HCT116 (cell line): ENCODE data around the gene LCN6. TPM values are rescaled to one million over a fixed set of nuclear protein-coding genes. Genes with fewer than 3 reads are reported as not detected.

Source experiments
- ATAC-seq: fragments of 200-7000 bp; cut with Tn5 transposase; 2 replicates; pipeline ENCODE4 v1.9.1; 2020; ENCODE audit warnings: mild to moderate bottlenecking, moderate library complexity
- BruUV-seq: library from RNA; stranded (reverse); fragments of 400-500 nt; replicated peaks from 2 replicates; lab custom pipeline; 2021; lab: Mats Ljungman, UMichigan
- CTCF ChIA-PET: fragments of 300-600 bp; sonication (Branson Sonifier 250); formaldehyde crosslinking; loops from one replicate; lab custom pipeline; 2021; ENCODE audit warnings: antibody characterized with exemption; lab: Charles Lee
- POLR2A ChIA-PET: fragments of 300-600, 350-600 bp; sonication (Branson Sonifier 250); formaldehyde crosslinking; loops from one replicate; lab custom pipeline; 2021; ENCODE audit warnings: antibody characterized with exemption; lab: Charles Lee
- RAD21 ChIA-PET, 2 experiments: fragments of 300-600 bp; sonication (Branson Sonifier 250); formaldehyde crosslinking; loops; one replicate each; lab custom pipeline; 2023; ENCODE audit warnings: low total read pairs in 2 of 2; ENCODE audit not compliant: uncharacterized antibody in 2 of 2, unreplicated experiment in 2 of 2, low non-redundant PET in 1 of 2; lab: Charles Lee
- DNase-seq: peaks from one replicate; pipeline ENCODE4 v3.0.0-alpha.2; 2010; ENCODE audit warnings: low read depth, low spot score
- H2AFZ ChIP-seq: fragments of 200-600 bp; shearing (Covaris generic), sonication (generic); 2 replicates; pipeline ENCODE4 v1.6.1; 2017; ENCODE audit warnings: low read depth, mixed run types, mixed read lengths, antibody characterized with exemption, low read length; ENCODE audit not compliant: poor library complexity, severe bottlenecking
- H3K27ac ChIP-seq: 2 replicates; pipeline ENCODE4 v1.5.1; 2012; ENCODE audit warnings: low read depth, low read length
- H3K27me3 ChIP-seq: fragments of 200-600 bp; sonication (generic); 2 replicates; pipeline ENCODE4 v1.6.1; 2016; ENCODE audit warnings: mixed run types, low read length, mixed read lengths; ENCODE audit not compliant: insufficient read depth
- H3K36me3 ChIP-seq, 2 experiments: fragments of 200-500 bp in 1 of 2; fragments of 200-600 bp in 1 of 2; sonication (Bioruptor generic) in 1 of 2; sonication (generic) in 1 of 2; 2 replicates each; pipeline versions ENCODE4 v1.5.1 to v1.6.1; 2014 to 2016; ENCODE audit warnings: low read length in 2 of 2, inconsistent platforms in 1 of 2, mixed read lengths in 1 of 2, mixed run types in 1 of 2; ENCODE audit not compliant: insufficient read depth in 2 of 2, control insufficient read depth in 1 of 2
- H3K4me1 ChIP-seq, 2 experiments: fragments of 200-600 bp in 1 of 2; sonication (generic) in 1 of 2; 2 replicates each; pipeline versions ENCODE4 v1.5.1 to v1.6.1; 2012 to 2017; ENCODE audit warnings: low read length in 2 of 2, inconsistent platforms in 1 of 2, mild to moderate bottlenecking in 1 of 2, mixed read lengths in 1 of 2, mixed run types in 1 of 2, moderate library complexity in 1 of 2; ENCODE audit not compliant: insufficient read depth in 2 of 2, control insufficient read depth in 1 of 2
- H3K4me2 ChIP-seq: fragments of 200-600 bp; sonication (generic); 2 replicates; pipeline ENCODE4 v1.6.1; 2017; ENCODE audit warnings: mixed run types, low read length, mixed read lengths
- H3K4me3 ChIP-seq, 2 experiments: fragments of 200-600 bp in 1 of 2; sonication (generic) in 1 of 2; replicated peaks in 1 of 2; 2 replicates each; pipeline ENCODE4 v1.5.1; 2011 to 2016; ENCODE audit warnings: low read length in 2 of 2, control low read depth in 1 of 2, low read depth in 1 of 2, mild to moderate bottlenecking in 1 of 2, mixed read lengths in 1 of 2, mixed run types in 1 of 2
- H3K79me2 ChIP-seq: fragments of 200-600 bp; sonication (generic); 2 replicates; pipeline ENCODE4 v1.6.1; 2017; ENCODE audit warnings: mild to moderate bottlenecking, mixed run types, low read length, moderate library complexity, mixed read lengths; ENCODE audit not compliant: insufficient read depth
- H3K9ac ChIP-seq: fragments of 200-600 bp; sonication (generic); 2 replicates; pipeline ENCODE4 v1.6.1; 2016; ENCODE audit warnings: low read length, mixed read lengths
- H3K9me2 ChIP-seq: fragments of 200-600 bp; sonication (generic), shearing (Covaris generic); 2 replicates; pipeline ENCODE4 v1.6.1; 2017; ENCODE audit warnings: mixed run types, mild to moderate bottlenecking, moderate library complexity; ENCODE audit not compliant: insufficient read depth
- H3K9me3 ChIP-seq, 2 experiments: fragments of 200-500 bp in 1 of 2; fragments of 200-600 bp in 1 of 2; sonication (Bioruptor generic) in 1 of 2; sonication (generic) in 1 of 2; 2 replicates each; pipeline ENCODE4 v1.6.1; 2014 to 2017; ENCODE audit warnings: low read length in 2 of 2, mixed read lengths in 2 of 2, inconsistent platforms in 1 of 2, low read depth in 1 of 2, mild to moderate bottlenecking in 1 of 2, mixed run types in 1 of 2, moderate library complexity in 1 of 2; ENCODE audit not compliant: control insufficient read depth in 1 of 2, insufficient read depth in 1 of 2
- H4K20me1 ChIP-seq: fragments of 200-600 bp; sonication (generic), shearing (Covaris generic); 2 replicates; pipeline ENCODE4 v1.6.1; 2017; ENCODE audit warnings: mixed run types, mild to moderate bottlenecking, moderate library complexity; ENCODE audit not compliant: insufficient read depth
- CTCF ChIP-seq, 3 experiments: fragments of 200-600 bp in 1 of 3; sonication (generic) in 1 of 3; IDR thresholded peaks in 2 of 3; conservative IDR thresholded peaks in 1 of 3; 2 replicates each; pipeline ENCODE4 v1.5.1; 2012 to 2017; ENCODE audit warnings: low read depth in 2 of 3, low read length in 2 of 3, antibody characterized with exemption in 1 of 3, borderline replicate concordance in 1 of 3, control low read depth in 1 of 3, mild to moderate bottlenecking in 1 of 3, mixed read lengths in 1 of 3, mixed run types in 1 of 3, moderate library complexity in 1 of 3; ENCODE audit not compliant: insufficient read depth in 1 of 3
- EZH2 ChIP-seq: fragments of 200-600 bp; sonication (generic); IDR thresholded peaks from 2 replicates; pipeline ENCODE4 v1.6.1; 2017; ENCODE audit warnings: antibody characterized with exemption, mixed run types
- SP1 ChIP-seq: IDR thresholded peaks from 2 replicates; pipeline ENCODE4 v1.6.1; 2012; ENCODE audit warnings: low read depth
- YY1 ChIP-seq: IDR thresholded peaks from 2 replicates; pipeline ENCODE4 v1.6.1; 2011; ENCODE audit warnings: low read length, low read depth, moderate library complexity, mild to moderate bottlenecking; ENCODE audit not compliant: insufficient replicate concordance; ENCODE audit errors: extremely low read depth
- intact Hi-C: fragments of 100-400 bp; cut with micrococcal nuclease; formaldehyde crosslinking; loops from 2 replicates; pipeline ENCODE4 v1.10.0; 2022
- total RNA-seq: library from RNA; stranded (reverse); gene quantifications from one replicate; pipeline ENCODE4 v1.2.1, GENCODE V29; 2021; ENCODE audit not compliant: unreplicated experiment

LCN6 gene
- total RNA-seq, 1 experiment from 2014 or later: not detected

DNA sequence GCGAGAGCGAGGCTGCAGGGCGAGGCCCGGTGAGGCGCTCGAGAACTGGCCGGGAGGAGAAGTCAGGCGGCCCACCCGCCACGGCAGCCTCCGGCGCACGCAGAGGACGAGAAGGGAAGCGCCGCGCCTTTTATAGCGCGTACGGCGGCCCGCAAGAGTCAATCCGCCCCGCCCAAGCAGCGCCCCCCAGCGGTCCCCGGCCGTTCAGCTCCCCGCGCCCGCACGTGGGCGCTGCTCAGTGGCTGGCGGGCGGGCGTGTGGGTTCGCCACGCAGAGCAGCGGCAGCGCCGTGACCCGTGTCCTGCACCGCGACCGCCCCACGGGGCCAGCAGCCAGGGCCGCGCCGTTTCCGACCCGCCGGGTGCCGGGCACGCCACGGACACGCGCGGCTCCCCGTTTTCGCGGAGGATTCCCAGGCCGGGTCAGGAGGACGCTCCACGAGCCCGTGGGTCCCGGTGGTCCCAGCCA lies 20.2 kb downstream of the LCN6 start (continued):
- no peak for TF ChIP-seq SP1
- peak; percentile 86 for TF ChIP-seq YY1
- TF ChIP-seq, all 23 proteins: peak for 7

DNA sequence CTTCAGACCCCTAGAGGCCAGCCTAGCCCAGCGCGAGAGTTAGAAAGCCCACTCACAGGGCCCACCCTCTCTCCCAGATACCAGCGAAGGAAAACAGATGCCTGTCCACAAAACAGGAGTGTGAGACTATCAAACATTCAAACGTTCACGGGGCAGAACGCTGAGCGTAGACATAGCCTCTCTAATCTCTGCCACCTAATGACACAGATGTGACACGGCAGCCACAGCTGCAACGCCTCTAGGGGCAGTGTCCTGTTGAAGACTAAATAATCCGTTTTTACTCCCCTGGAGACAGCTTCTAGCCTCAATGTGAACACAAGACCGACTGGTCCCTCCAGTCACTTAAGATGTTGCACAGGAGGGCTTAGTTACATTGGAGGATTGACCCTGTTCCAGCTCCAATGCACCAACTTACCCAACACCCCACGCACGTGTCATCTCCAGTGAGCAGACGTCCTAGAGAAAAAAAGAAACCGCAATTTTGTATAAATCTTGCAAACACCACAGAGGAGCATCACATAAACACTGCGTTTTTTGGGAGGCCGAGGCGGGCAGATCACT lies 21.6 kb downstream of the LCN6 start:
- Histone ChIP-seq H3K27ac (peak overlapping the region; percentile 97), H3K27me3 (no peaks in the 10 kb centered on the region)
- intact Hi-C loops: no loop called here
- RAD21 ChIA-PET: no interaction called here
- TF ChIP-seq CTCF (IDR thresholded peaks at IDR 0.05 in 2 of 3, conservative IDR thresholded peaks at IDR 0.05 in 1 of 3; ENCODE audit: borderline replicate concordance in 1 of 3, insufficient read depth in 1 of 3, low read depth in 2 of 3, low read length in 2 of 3): peak in 2 of 3 experiments; percentile 61 to 69; a peak in 4 of 6 replicates
- no peak for TF ChIP-seq EZH2
- TF ChIP-seq, all 23 proteins: peak for 1
- ChIA-PET POLR2A (interaction anchor here (1.0 kb wide), 2 partner anchors 16 to 32 kb away, joined by 5 to 7 read pairs; partner anchors contain the start of gene LCN8), CTCF (interaction anchor here (1.0 kb wide), 1 partner anchor 21 kb away, joined by 3 read pairs; no protein-coding TSS in a partner anchor)
- Histone ChIP-seq H3K79me2 (peaks cover 58% of the 10 kb centered on the region), H3K4me1 (peaks cover 13 to 59% of the 10 kb centered on the region in 2 experiments), H3K4me2 (peak overlapping the region; percentile 95), H4K20me1 (peaks cover 37% of the 10 kb centered on the region; the same call in 1 of the 2 replicates), H2AFZ (no peak overlapping the region), H3K4me3 (peak overlapping the region; percentile 93 to 100), H3K9me2 (no peaks in the 10 kb centered on the region), H3K9ac (peak overlapping the region; percentile 95), H3K36me3 (peaks cover 19 to 46% of the 10 kb centered on the region in 2 experiments; a peak in 3 of 4 replicates), H3K9me3 (no peaks in the 10 kb centered on the region)
- DNase-seq (no peak), ATAC-seq (no peak)
- no TSS peak for BruUV-seq
